Ovary (tissue), 9 donors: ENCODE results near the gene ANGEL1. TPM values are rescaled to one million over a fixed set of nuclear protein-coding genes. Genes with fewer than 3 reads are reported as not detected.
A peak's percentile ranks its signal among the peaks of the same experiment; 100 is the strongest.

ENCODE experiments used
- DNase-seq, 5 donors: peaks; one replicate each; pipeline ENCODE4 v3.0.0-alpha.2; 2019 to 2020
- H3K27ac ChIP-seq, 2 donors: fragments of 200-600 bp; one replicate each; pipeline versions ENCODE4 v1.5.1 to v1.8.0; 2019 to 2022
- H3K27me3 ChIP-seq: fragments of 200-600 bp; one replicate; pipeline ENCODE4 v1.8.0; 2022
- H3K36me3 ChIP-seq: fragments of 200-600 bp; sonication (generic); one replicate; pipeline ENCODE4 v1.5.1; 2019
- H3K4me1 ChIP-seq: one replicate; pipeline ENCODE4 v1.8.1; 2013; ENCODE audit warnings: mild to moderate bottlenecking, moderate library complexity; ENCODE audit not compliant: insufficient read depth
- H3K4me3 ChIP-seq: fragments of 200-600 bp; sonication (generic); one replicate; pipeline ENCODE4 v1.5.1; 2017
- H3K9me3 ChIP-seq, 2 donors: fragments of 200-600 bp in 1 of 2; sonication (generic) in 1 of 2; one replicate each; pipeline versions ENCODE4 v1.5.1 to v1.8.1; 2013 to 2019; ENCODE audit warnings: mild to moderate bottlenecking in 1 of 2, moderate library complexity in 1 of 2
- CTCF ChIP-seq, 3 donors: fragments of 450-650 bp in 2 of 3; fragments of 200-600 bp in 1 of 3; IDR thresholded peaks; one replicate each; pipeline versions ENCODE4 v1.5.1 to v1.8.0; 2016 to 2022; ENCODE audit warnings: antibody characterized with exemption in 3 of 3, mild to moderate bottlenecking in 1 of 3
- EP300 ChIP-seq: sonication (generic); formaldehyde crosslinking; IDR thresholded peaks from one replicate; pipeline ENCODE4 v1.6.1; 2017; ENCODE audit warnings: antibody characterized with exemption
- POLR2A ChIP-seq: fragments of 450-650 bp; IDR thresholded peaks from one replicate; pipeline ENCODE4 v1.6.1; 2017; ENCODE audit warnings: antibody characterized with exemption, mild to moderate bottlenecking, moderate library complexity
- WGBS, 3 donors: extraction: QIAGEN DNeasy Blood & Tissue Kit in 1 of 3; methylation state at CpG; one replicate each; pipeline versions ENCODE4 v1.1.5 to v1.1.7; 2013 to 2017; 5-methylcytosine and 5-hydroxymethylcytosine counted together
- intact Hi-C, 4 donors: fragments of 100-400 bp; cut with DNase I; formaldehyde crosslinking; loops; one replicate each; pipeline versions ENCODE4 v1.11.0 to v1.15.1; 2022 to 2023
- polyA plus RNA-seq, 2 donors: library from polyadenylated mRNA; stranded (reverse); fragments of 200-250 nt in 1 of 2; fragments of 350-450 nt in 1 of 2; fragmentation: Illumina TruSeq in 1 of 2; extraction: RNeasy Lipid Tissue Mini Kit (QIAGEN cat#74804) in 1 of 2; gene quantifications; one replicate each; pipeline ENCODE4 v1.2.3, GENCODE V29; 2013 to 2014
- total RNA-seq, 7 donors: library from RNA; depleted of rRNA in 2 of 7; stranded (reverse); fragments of >200 nt in 2 of 7; fragmentation: NEBNext Ultra II Directional in 3 of 7; extraction: Animal tissue kit (Norgen Biotek cat#: 25700) in 3 of 7; gene quantifications; one replicate each; pipeline versions ENCODE4 v1.1.0 to v1.2.4, GENCODE V29; 2016 to 2023
- donor health status: DM: no; HTN: no; CAD: no; lungs with moderate emphysema.
- donor health status: DM: no; HTN: no; CAD: no.
- donor health status: Bipolar disorder and iron deficiency.
- donor health status: DM: yes; HTN: yes; CAD: no.
- donor health status: DM: no; HTN: no; CAD: no.
- donor health status: DM: yes; HTN: yes; CAD: no.

ANGEL1 gene
- total and polyA plus RNA-seq, 9 donors: 13.8 to 26.0 (median 19.4) TPM

DNA sequence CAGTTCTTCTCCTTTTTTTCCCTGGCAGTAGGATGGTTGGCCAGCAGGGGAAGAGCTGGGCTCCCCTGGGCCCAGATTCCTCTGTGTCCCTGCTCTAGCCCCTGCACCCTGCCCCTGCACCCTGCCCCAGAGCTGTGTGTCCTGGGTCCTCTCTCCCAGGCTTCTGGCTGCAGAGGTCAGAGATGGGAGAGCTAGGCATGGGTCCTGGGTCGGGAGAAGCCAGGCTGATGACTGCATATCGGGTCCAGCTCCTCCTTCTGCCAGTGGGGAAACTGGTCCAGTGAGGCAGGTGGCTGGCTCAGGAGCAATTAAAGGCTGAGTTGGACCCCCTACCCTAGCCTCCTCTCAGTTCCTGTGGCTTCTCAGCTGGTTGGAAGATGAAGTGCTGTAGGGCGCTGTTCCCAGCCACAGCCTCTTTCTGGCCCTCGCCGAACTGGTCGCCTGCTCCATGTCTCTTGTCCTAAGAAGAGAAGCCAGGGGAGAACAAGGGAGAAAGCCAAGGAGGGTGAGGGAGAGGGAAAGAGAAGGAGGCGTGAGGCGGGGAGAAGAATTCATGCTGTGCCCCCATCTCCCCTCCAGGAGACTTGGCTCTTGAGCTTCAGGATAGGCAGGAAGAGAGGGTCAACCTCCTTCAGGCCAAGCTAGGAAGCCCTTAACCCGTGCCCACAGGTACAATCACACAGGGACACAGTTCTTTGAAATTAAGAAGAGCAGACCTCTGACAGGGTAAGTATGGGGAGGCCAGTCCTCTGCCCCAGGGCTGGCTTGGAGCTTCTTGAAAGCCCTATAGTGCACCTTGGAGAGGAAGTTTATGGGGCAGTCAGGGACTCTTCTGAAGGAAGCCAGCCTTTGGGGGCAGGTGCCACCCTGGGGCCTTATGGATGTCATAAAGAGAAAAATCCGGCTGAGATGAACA is 41.9 kb downstream of the ANGEL1 start:
- DNase-seq: peak in 1 of 5 donors; percentile 6
- Histone ChIP-seq H3K27ac (no peak overlapping the region), H3K9me3 (no peaks in the 10 kb centered on the region), H3K4me1 (peaks cover 13% of the 10 kb centered on the region), H3K27me3 (no peaks in the 10 kb centered on the region), H3K36me3 (no peaks in the 10 kb centered on the region), H3K4me3 (no peak overlapping the region)
- intact Hi-C loops: no loop called here
- no peak for TF ChIP-seq CTCF (IDR thresholded peaks at IDR 0.05)
- TF ChIP-seq POLR2A: no peak
- TF ChIP-seq EP300: no peak
- WGBS, 3 donors: 89 to 93% (median 92%) methylated on average over 10 of the region's 10 CpGs

DNA sequence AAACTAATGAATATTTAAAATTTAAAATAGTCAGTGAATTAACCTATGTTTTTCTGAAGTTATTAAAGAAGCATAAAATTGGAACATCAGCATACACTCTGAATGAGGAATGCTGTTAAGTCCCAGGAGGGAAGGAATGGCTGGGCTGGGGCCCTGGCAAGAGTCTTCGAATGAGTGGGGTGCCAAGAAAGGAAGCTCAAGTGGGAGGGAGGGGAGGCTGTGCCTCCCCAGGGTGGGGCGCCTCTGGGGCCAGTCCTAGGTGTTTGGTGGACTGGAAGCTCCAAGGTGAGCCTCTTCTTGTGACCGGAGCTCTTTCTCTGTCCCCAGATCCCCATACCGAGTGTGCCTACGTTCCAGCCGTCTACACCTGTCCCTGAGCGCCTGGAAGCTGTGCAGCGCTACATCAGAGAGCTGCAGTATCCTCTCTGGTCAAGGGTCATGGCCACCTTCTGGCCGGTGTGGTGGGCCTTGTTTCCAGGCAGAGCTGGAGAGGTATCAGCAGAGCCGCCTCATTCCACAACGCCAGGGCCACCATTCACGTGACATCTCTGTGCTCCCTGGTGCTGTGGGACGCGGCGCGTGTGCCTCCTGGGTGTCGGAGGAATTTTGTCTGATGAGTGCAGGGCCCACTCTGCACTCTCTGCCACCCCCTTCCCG is 42.9 kb downstream of the ANGEL1 start:
- Histone ChIP-seq H3K27me3 (no peaks in the 10 kb centered on the region), H3K36me3 (no peaks in the 10 kb centered on the region), H3K9me3 (no peaks in the 10 kb centered on the region), H3K27ac (no peak overlapping the region), H3K4me3 (no peak overlapping the region), H3K4me1 (peaks cover 13% of the 10 kb centered on the region)
- WGBS, 3 donors: 80 to 87% (median 81%) methylated on average over 18 of the region's 18 CpGs
- no peak for TF ChIP-seq CTCF (IDR thresholded peaks at IDR 0.05)
- no peak for TF ChIP-seq POLR2A
- no peak for TF ChIP-seq EP300
- intact Hi-C loops: no loop called here
- DNase-seq: peak in 1 of 5 donors; percentile 7

- TF ChIP-seq POLR2A (no peak), CTCF (IDR thresholded peaks at IDR 0.05) (no peak), EP300 (no peak)
- Histone ChIP-seq H3K4me3 (no peak overlapping the region), H3K36me3 (no peaks in the 10 kb centered on the region), H3K4me1 (peaks cover 10% of the 10 kb centered on the region), H3K27me3 (no peaks in the 10 kb centered on the region), H3K9me3 (no peaks in the 10 kb centered on the region), H3K27ac (peak overlapping the region in 1 of 2 donors; percentile 25)
- 64 to 70% (median 69%) methylated on average over 11 of the region's 11 CpGs for WGBS, 3 donors
- intact Hi-C loops: no loop called here
- peak in 1 of 5 donors; percentile 9 for DNase-seq
Measured at GRCh38 chr14:76768671-76769500, 43.8 kb downstream of the ANGEL1 start.
